HFF-Myc (cell line): ENCODE data around the gene MRC2.
"Not testable (repeated sequence)": the region's sequence is repeated elsewhere in the genome, so short reads cannot be mapped to it uniquely, and the experiment has no call there.

Experiments used
- DNase-seq: peaks from one replicate; pipeline ENCODE4 v3.0.0-alpha.2; 2011; ENCODE audit warnings: low read depth; ENCODE audit errors: extremely low read depth
- H3K4me3 ChIP-seq: replicated peaks from 2 replicates; pipeline ENCODE4 v1.5.1; 2011; ENCODE audit warnings: low read depth, mild to moderate bottlenecking, control low read depth, low read length
- CTCF ChIP-seq: IDR thresholded peaks from 2 replicates; pipeline ENCODE4 v1.5.1; 2012; ENCODE audit warnings: mild to moderate bottlenecking, low read depth, low read length, control low read depth; ENCODE audit errors: missing control alignments

MRC2 gene

GRCh38 chr17:62627219-62627903, at the start of gene MRC2:
Gene MRC2 (plus strand): TSS chr17:62627670. CDS start chr17:62627803, 133 bp downstream.
- DNase-seq = peak; percentile 38

GRCh38 chr17:62578757-62579487, 48.5 kb upstream of the MRC2 start:
- H3K4me3 ChIP-seq = no peak overlapping the region
- DNase-seq = no peak
- TF ChIP-seq CTCF = no peak

More at GRCh38 chr17:62627219-62627903, at the start of gene MRC2:
- TF ChIP-seq CTCF = no peak
- H3K4me3 ChIP-seq = peak within 1 kb of the TSS; percentile 73

GRCh38 chr17:62580947-62581346, 46.5 kb upstream of the MRC2 start:
- no peak overlapping the region for H3K4me3 ChIP-seq
- TF ChIP-seq CTCF = no peak
- no peak for DNase-seq

GRCh38 chr17:62581764-62582163, 45.7 kb upstream of the MRC2 start:
- TF ChIP-seq CTCF = no peak
- DNase-seq = no peak
- H3K4me3 ChIP-seq = no peak overlapping the region

- no peak overlapping the region for H3K4me3 ChIP-seq
- DNase-seq = peak; percentile 40
- no peak for TF ChIP-seq CTCF
These were observed 39.9 kb upstream of the MRC2 start for GRCh38 chr17:62587554-62587953.

GRCh38 chr17:62588109-62588508, 39.4 kb upstream of the MRC2 start:
- no peak for DNase-seq
- no peak overlapping the region for H3K4me3 ChIP-seq
- TF ChIP-seq CTCF = no peak

- H3K4me3 ChIP-seq = no peak overlapping the region
- TF ChIP-seq CTCF = no peak
- no peak for DNase-seq
These were observed 36.1 kb upstream of the MRC2 start for GRCh38 chr17:62591333-62591732.

- not testable (repeated sequence) for DNase-seq, H3K4me3 ChIP-seq
These were observed 35.6 kb upstream of the MRC2 start for GRCh38 chr17:62591822-62592221.
